Activated T-helper 17 cell treated with anti-CD3 and anti-CD28 coated beads, Interleukin-2, amount 50 U/mL, for 72 hours (primary cell): ENCODE measurements around the gene IQGAP2. TPM values are rescaled to one million over a fixed set of nuclear protein-coding genes. Genes with fewer than 3 reads are reported as not detected.

Experiments used
- ATAC-seq: fragments of 150-1000 bp; cut with Tn5 transposase; replicated peaks from 2 replicates; pipeline ENCODE4 v1.10.0; 2021; ENCODE audit warnings: mild to moderate bottlenecking, moderate library complexity
- H3K27ac Mint-ChIP-seq: one replicate; pipeline ENCODE4 v1.8.0; 2022; ENCODE audit warnings: mixed read lengths
- H3K27me3 Mint-ChIP-seq: one replicate; pipeline ENCODE4 v1.8.0; 2022; ENCODE audit warnings: mixed read lengths
- H3K36me3 Mint-ChIP-seq: one replicate; pipeline ENCODE4 v1.8.0; 2022; ENCODE audit warnings: low read depth, mild to moderate bottlenecking, mixed read lengths
- H3K4me1 Mint-ChIP-seq: one replicate; pipeline ENCODE4 v1.8.0; 2022; ENCODE audit warnings: mixed read lengths
- H3K4me3 Mint-ChIP-seq: one replicate; pipeline ENCODE4 v1.8.0; 2022; ENCODE audit warnings: mild to moderate bottlenecking, mixed read lengths
- H3K9me3 Mint-ChIP-seq: one replicate; pipeline ENCODE4 v1.8.0; 2022; ENCODE audit warnings: mixed read lengths
- total RNA-seq, 2 donors: library from RNA; stranded (reverse); gene quantifications; one replicate each; pipeline ENCODE4 v1.2.3, GENCODE V29; 2022

The IQGAP2 gene
- total RNA-seq, 2 donors from 2014 or later, result 83.2 to 92.1 TPM

DNA sequence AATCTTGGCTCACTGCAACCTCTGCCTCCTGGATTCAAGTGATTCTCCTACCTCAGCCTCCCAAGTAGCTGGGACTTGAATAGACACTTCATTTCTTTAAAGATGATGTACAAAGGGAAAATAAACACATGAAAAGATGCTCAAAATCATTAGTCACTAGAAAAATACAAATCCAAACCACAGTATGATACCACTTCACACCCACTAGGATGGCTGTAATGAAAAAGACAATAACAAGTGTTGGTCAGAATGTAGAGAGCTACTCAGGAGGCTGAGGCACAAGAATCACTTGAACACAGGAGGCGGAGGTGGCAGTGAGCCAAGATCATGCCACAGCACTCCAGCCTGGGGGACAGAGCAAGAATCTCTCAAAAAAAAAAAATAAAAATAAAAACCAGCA is 207.1 kb downstream of the IQGAP2 start:
- Mint-ChIP-seq H3K9me3 (no peaks in the 10 kb centered on the region), H3K4me3 (no peak overlapping the region), H3K36me3 (peaks cover 100% of the 10 kb centered on the region), H3K27me3 (no peaks in the 10 kb centered on the region), H3K27ac (peak overlapping the region; percentile 61), H3K4me1 (peaks cover 18% of the 10 kb centered on the region)
- peak; percentile 31 for ATAC-seq

DNA sequence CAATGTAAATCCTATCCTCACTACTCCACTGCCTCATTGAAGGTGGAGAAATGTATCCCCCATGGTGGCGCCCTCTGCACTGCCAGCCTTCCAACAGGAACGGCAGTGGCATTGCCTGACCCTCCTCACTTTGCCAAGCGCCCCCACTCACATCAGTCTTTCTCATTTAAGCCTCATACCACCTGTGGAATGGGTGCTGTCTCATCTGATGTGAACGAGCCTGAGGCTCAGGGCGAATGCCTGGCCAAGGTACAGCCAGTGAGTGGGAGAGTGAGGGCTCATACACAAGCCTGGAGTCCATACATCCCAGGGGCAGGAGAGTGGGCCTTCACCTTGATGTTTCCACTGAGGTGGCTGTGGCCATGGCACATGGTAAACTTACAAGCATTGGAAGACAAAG is 209.9 kb downstream of the IQGAP2 start:
- peaks cover 18% of the 10 kb centered on the region for H3K4me1 Mint-ChIP-seq
- ATAC-seq, result no peak
- no peak overlapping the region for H3K27ac Mint-ChIP-seq
- no peaks in the 10 kb centered on the region for H3K27me3 Mint-ChIP-seq
- H3K9me3 Mint-ChIP-seq, result no peaks in the 10 kb centered on the region
- H3K4me3 Mint-ChIP-seq, result no peak overlapping the region
- peaks cover 99% of the 10 kb centered on the region for H3K36me3 Mint-ChIP-seq

DNA sequence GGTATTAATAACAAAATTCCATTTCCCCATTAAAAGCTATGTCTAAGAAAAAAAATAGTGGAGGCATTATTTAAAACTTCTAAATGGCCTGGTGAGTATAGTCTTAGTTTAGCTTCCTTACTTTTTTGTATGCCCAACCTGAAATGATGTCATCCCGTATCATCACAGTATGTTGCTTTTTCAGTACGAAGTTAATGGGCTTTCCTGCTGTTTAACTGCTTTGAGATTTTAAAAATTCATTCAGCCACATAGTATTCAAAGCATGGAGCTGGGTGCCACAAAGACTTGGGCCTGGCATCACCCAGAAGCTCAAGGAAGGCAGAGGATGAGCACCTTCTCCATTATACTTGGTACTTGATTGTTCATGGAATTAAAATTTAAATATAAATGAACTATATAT is 212.7 kb downstream of the IQGAP2 start:
- Mint-ChIP-seq H3K4me3 (no peak overlapping the region), H3K27me3 (no peaks in the 10 kb centered on the region), H3K27ac (peak overlapping the region; percentile 26), H3K36me3 (peaks cover 91% of the 10 kb centered on the region), H3K9me3 (no peaks in the 10 kb centered on the region), H3K4me1 (peaks cover 15% of the 10 kb centered on the region)
- ATAC-seq, result no peak

- H3K9me3 Mint-ChIP-seq, result no peaks in the 10 kb centered on the region
- H3K27ac Mint-ChIP-seq, result peak overlapping the region; percentile 26
- H3K36me3 Mint-ChIP-seq, result peaks cover 91% of the 10 kb centered on the region
- peaks cover 15% of the 10 kb centered on the region for H3K4me1 Mint-ChIP-seq
- no peak overlapping the region for H3K4me3 Mint-ChIP-seq
- no peak for ATAC-seq
- H3K27me3 Mint-ChIP-seq, result no peaks in the 10 kb centered on the region
Observed at GRCh38 chr5:76616206-76616605, 213.1 kb downstream of the IQGAP2 start.

GRCh38 chr5:76617229-76617628 is 214.1 kb downstream of the IQGAP2 start:
- H3K27ac Mint-ChIP-seq, result no peak overlapping the region
- H3K9me3 Mint-ChIP-seq, result no peaks in the 10 kb centered on the region
- no peaks in the 10 kb centered on the region for H3K27me3 Mint-ChIP-seq
- H3K4me1 Mint-ChIP-seq, result peaks cover 15% of the 10 kb centered on the region
- H3K36me3 Mint-ChIP-seq, result peaks cover 90% of the 10 kb centered on the region
- no peak overlapping the region for H3K4me3 Mint-ChIP-seq
- no peak for ATAC-seq

GRCh38 chr5:76617675-76618074 is 214.6 kb downstream of the IQGAP2 start:
- Mint-ChIP-seq H3K27me3 (no peaks in the 10 kb centered on the region), H3K4me1 (peaks cover 15% of the 10 kb centered on the region), H3K4me3 (no peak overlapping the region), H3K9me3 (no peaks in the 10 kb centered on the region), H3K27ac (no peak overlapping the region), H3K36me3 (peaks cover 90% of the 10 kb centered on the region)
- no peak for ATAC-seq

GRCh38 chr5:76620166-76620565 is 217.1 kb downstream of the IQGAP2 start:
- Mint-ChIP-seq H3K27me3 (no peaks in the 10 kb centered on the region), H3K36me3 (peaks cover 83% of the 10 kb centered on the region), H3K27ac (peak overlapping the region; percentile 64), H3K4me1 (peaks cover 15% of the 10 kb centered on the region), H3K4me3 (no peak overlapping the region), H3K9me3 (no peaks in the 10 kb centered on the region)
- ATAC-seq, result peak; percentile 73

- H3K27me3 Mint-ChIP-seq, result no peaks in the 10 kb centered on the region
- H3K27ac Mint-ChIP-seq, result peak overlapping the region; percentile 6
- peaks cover 83% of the 10 kb centered on the region for H3K36me3 Mint-ChIP-seq
- no peak overlapping the region for H3K4me3 Mint-ChIP-seq
- H3K4me1 Mint-ChIP-seq, result peaks cover 14% of the 10 kb centered on the region
- no peaks in the 10 kb centered on the region for H3K9me3 Mint-ChIP-seq
- no peak for ATAC-seq
Observed at GRCh38 chr5:76622076-76622475, 219.0 kb downstream of the IQGAP2 start.

GRCh38 chr5:76622973-76623596 is 220.0 kb downstream of the IQGAP2 start, which contains the start of gene F2RL2:
TSS of gene F2RL2 (minus strand) at chr5:76623403. CDS start at chr5:76623230, 173 bp downstream.
- Mint-ChIP-seq H3K27me3 (no peaks in the 10 kb centered on the region), H3K36me3 (peaks cover 83% of the 10 kb centered on the region), H3K4me1 (peaks cover 14% of the 10 kb centered on the region), H3K27ac (peak within 1 kb of the TSS; percentile 55), H3K9me3 (no peaks in the 10 kb centered on the region), H3K4me3 (no peak within 1 kb of the TSS)
- ATAC-seq, result peak; percentile 31

DNA sequence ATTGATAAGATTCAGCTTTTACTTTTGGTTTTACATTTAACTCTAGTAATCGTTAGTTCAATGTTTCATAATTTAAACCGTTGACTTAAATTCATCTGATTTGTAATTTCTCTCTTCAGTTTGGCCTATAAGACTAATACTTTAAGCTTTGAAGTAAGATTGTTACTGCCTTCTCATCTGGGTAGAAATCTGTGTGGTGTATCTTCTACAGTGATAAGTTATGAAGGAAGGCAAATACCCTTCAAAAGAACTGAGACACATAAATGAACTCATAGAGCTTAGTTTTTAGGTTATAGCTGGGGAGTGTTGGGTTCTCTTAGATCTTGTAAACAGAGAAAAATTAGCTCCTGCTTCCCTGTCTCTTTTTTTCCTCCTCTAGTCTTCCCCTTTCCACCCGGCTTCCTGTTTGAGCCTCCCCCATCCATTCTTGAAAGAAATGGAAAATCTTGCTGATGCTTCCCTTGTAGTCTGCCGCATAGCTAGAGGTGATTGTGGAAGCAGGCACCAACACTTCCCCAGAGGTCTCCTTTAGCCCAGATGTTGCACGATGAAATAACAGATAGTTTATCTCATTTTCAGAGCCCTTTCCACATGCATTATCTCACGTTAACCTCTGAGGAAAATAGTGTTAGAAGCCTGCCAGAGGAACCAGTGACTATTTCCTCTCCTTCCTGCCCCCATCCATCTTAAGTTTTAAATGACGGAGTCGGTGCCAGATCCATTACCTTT is 222.2 kb downstream of the IQGAP2 start:
- Mint-ChIP-seq H3K4me1 (peaks cover 9% of the 10 kb centered on the region), H3K27ac (peak overlapping the region; percentile 13), H3K9me3 (no peaks in the 10 kb centered on the region), H3K4me3 (no peak overlapping the region), H3K36me3 (peaks cover 91% of the 10 kb centered on the region), H3K27me3 (no peaks in the 10 kb centered on the region)
- peak; percentile 19 for ATAC-seq

DNA sequence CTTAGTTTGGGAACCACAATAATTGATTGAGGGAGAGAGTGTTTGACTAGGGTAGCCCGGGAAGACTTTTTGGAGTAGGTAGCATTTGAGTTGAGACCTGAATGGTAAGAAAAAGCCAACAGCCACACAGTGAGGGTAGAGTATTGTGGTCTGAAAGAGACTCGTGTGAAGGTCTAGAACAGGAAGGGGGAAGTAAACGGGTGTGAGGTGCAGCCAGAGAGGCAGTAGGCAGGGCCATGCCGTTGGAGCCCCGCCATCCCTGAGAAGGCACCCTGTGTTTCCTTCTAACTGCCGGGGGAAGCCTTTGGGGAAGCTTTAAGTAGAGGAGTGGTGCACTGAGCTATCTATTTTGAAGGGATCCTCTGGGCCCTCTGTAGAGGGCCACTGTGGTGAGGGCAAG is 223.7 kb downstream of the IQGAP2 start:
- Mint-ChIP-seq H3K9me3 (no peaks in the 10 kb centered on the region), H3K27me3 (no peaks in the 10 kb centered on the region), H3K27ac (peak overlapping the region; percentile 82), H3K4me3 (no peak overlapping the region), H3K4me1 (peaks cover 7% of the 10 kb centered on the region), H3K36me3 (peaks cover 92% of the 10 kb centered on the region)
- ATAC-seq, result no peak

DNA sequence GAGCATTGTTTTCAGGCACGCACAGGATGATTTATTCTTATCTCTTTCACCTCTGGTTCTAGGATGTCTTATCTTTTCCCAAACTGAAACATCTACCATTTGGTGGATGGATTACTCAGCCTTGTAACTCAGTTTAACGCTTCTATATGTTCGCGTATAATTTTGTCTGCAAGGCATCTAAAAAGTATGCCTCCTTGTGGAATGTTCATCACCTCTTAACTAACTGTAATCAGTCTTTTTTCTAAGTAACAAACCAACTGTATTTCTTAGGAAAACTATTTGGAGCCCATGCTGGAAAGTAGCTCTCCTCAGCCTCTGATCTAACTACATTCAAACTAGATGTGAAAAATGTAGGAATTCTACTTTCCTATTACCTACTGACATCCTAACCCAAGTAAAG is 231.6 kb downstream of the IQGAP2 start:
- peak overlapping the region; percentile 26 for H3K27ac Mint-ChIP-seq
- ATAC-seq, result no peak
- H3K27me3 Mint-ChIP-seq, result no peaks in the 10 kb centered on the region
- H3K9me3 Mint-ChIP-seq, result no peaks in the 10 kb centered on the region
- peaks cover 10% of the 10 kb centered on the region for H3K4me1 Mint-ChIP-seq
- H3K36me3 Mint-ChIP-seq, result peaks cover 98% of the 10 kb centered on the region
- H3K4me3 Mint-ChIP-seq, result no peak overlapping the region

DNA sequence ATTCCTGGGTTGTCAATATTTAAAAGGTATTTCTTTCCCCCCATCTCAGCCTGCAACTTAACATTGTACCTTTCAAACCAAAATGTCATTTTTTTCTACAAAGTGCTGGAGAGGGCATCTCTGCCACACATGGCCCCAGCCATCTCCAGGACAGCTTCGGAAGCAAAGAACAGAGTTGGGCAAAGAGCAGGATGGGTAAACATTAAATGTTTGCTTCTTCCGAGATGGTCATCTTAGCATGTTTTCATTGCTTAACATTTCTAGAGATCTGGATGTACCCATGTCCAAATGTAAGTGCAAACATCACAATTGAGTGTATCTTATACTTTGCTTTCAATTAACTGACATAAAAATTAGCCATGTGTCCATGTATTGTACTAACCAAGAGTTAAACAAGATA is 234.4 kb downstream of the IQGAP2 start:
- H3K9me3 Mint-ChIP-seq, result no peaks in the 10 kb centered on the region
- peaks cover 99% of the 10 kb centered on the region for H3K36me3 Mint-ChIP-seq
- no peak overlapping the region for H3K4me3 Mint-ChIP-seq
- no peak for ATAC-seq
- peaks cover 10% of the 10 kb centered on the region for H3K4me1 Mint-ChIP-seq
- H3K27ac Mint-ChIP-seq, result no peak overlapping the region
- no peaks in the 10 kb centered on the region for H3K27me3 Mint-ChIP-seq

- H3K4me3 Mint-ChIP-seq, result no peak overlapping the region
- peaks cover 10% of the 10 kb centered on the region for H3K4me1 Mint-ChIP-seq
- no peaks in the 10 kb centered on the region for H3K9me3 Mint-ChIP-seq
- no peak for ATAC-seq
- H3K27me3 Mint-ChIP-seq, result no peaks in the 10 kb centered on the region
- H3K27ac Mint-ChIP-seq, result peak overlapping the region; percentile 52
- H3K36me3 Mint-ChIP-seq, result peaks cover 99% of the 10 kb centered on the region
Observed at GRCh38 chr5:76638479-76638878, 235.4 kb downstream of the IQGAP2 start.

DNA sequence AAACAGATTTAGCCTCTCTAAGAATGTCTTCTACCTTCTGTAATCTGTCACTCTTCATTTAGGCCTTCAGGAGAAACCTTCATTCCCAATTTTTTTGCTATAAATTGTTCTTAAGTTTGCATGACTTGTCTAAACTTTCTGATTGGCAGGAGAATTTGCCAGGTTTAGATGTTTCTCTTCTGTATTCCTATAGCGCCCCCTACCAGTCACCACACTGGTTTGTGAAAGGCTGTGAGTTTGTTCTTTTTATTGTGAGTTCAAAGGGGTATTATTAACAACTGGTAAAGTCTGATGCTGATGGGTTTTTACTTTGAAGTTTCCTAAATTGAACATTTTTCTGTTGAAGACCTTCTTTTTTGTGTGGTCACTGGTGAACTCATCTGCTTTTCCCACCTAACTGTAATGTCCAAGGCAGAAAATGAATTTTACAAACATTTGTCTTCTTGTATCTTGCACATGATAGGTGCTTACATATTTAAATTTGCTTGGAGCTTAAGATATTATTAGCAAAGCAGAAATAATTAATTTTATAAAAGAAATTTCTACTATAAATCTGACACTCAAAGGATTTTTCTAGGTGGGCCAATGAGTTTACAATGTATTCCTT is 238.5 kb downstream of the IQGAP2 start:
- Mint-ChIP-seq H3K4me3 (no peak overlapping the region), H3K36me3 (peaks cover 99% of the 10 kb centered on the region), H3K4me1 (peaks cover 12% of the 10 kb centered on the region), H3K27me3 (no peaks in the 10 kb centered on the region), H3K27ac (no peak overlapping the region), H3K9me3 (no peaks in the 10 kb centered on the region)
- ATAC-seq, result peak; percentile 63
